RWPE1 (cell line): ENCODE measurements around the gene GCLC.
"Not testable (repeated sequence)": the region's sequence is repeated elsewhere in the genome, so short reads cannot be mapped to it uniquely, and the experiment has no call there.

Experiments
- CTCF ChIA-PET: fragments of 350-600 bp; sonication (Branson Sonifier 250); formaldehyde crosslinking; extraction: SDS; loops from one replicate; lab custom pipeline; 2021; lab: Yijun Ruan, JAX
- POLR2A ChIA-PET: fragments of 400-600 bp; formaldehyde crosslinking; extraction: SDS; loops from one replicate; lab custom pipeline; 2020; ENCODE audit warnings: antibody characterized with exemption; ENCODE audit not compliant: low non-redundant PET; lab: Yijun Ruan, JAX
- DNase-seq: peaks from one replicate; pipeline ENCODE4 v3.0.0; 2012; ENCODE audit warnings: low spot score
- H3K27ac ChIP-seq: fragments of 450-650 bp; 2 replicates; pipeline ENCODE4 v1.5.1; 2017
- CTCF ChIP-seq: fragments of 450-650 bp; conservative IDR thresholded peaks from 2 replicates; pipeline ENCODE4 v1.5.1; 2017; ENCODE audit warnings: low read depth, mild to moderate bottlenecking

Gene GCLC

GRCh38 chr6:53579338-53579737, 34.4 kb upstream of the GCLC start:
- H3K27ac ChIP-seq, result no peak overlapping the region
- no peak for DNase-seq
- POLR2A ChIA-PET, result no interaction called here
- no peak for TF ChIP-seq CTCF
- CTCF ChIA-PET, result interaction anchor here (0.6 kb wide), 1 partner anchor 16 kb away, joined by 4 read pairs; no protein-coding TSS in a partner anchor

- ChIA-PET POLR2A (no interaction called here), CTCF (no interaction called here)
- no peak for TF ChIP-seq CTCF
- no peak for DNase-seq
- no peak overlapping the region for H3K27ac ChIP-seq
Observed at GRCh38 chr6:53578371-53578770, 33.5 kb upstream of the GCLC start.

DNA sequence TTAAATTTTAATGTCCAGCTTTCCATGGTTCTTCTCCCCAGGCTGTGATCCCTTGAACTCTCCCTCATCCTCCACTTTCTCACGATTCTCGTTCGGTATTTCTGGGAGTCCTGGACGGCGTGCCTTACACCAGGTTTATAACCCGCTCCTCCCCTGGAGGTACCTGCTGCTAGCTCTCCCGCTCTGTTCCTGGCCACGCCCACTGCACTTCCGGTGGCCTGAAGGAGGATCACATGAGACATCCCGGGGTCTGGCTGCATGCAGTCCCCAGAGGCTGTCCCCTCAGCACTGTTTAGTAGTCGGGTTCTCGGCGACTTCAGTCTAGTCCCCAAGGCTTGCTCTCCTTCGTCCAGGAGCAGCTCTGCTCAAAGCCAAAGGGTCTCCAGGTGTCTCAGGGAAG, 28.4 kb upstream of the GCLC start:
- DNase-seq, result no peak
- ChIA-PET CTCF (interaction anchor here (0.6 to 0.7 kb wide), 2 partner anchors 31 to 63 kb away, joined by 3 to 7 read pairs; no protein-coding TSS in a partner anchor), POLR2A (no interaction called here)
- no peak for TF ChIP-seq CTCF
- no peak overlapping the region for H3K27ac ChIP-seq

DNA sequence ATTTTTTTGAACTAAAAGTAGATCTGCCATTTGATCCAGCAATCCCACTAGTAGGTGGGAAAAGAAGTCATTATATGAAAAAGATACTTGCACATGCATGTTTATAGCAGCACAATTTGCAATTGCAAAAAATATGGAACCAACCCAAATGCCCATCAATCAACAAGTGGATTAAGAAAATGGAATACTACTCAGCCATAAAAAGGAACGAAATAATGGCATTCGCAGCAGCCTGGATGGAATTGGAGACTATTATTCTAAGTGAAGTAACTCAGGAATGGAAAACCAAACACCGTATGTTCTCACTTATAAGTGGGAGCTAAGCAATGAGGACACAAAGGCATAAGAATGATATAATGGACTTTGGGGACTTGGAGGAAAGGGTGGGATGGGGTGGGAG, 27.5 kb upstream of the GCLC start:
- POLR2A ChIA-PET, DNase-seq, H3K27ac ChIP-seq, CTCF ChIA-PET: not testable (repeated sequence)

GRCh38 chr6:53568776-53569616, 24.1 kb upstream of the GCLC start:
- ChIA-PET POLR2A (no interaction called here), CTCF (no interaction called here)
- H3K27ac ChIP-seq, result no peak overlapping the region
- no peak for DNase-seq
- TF ChIP-seq CTCF, result no peak

GRCh38 chr6:53567701-53568100, 22.8 kb upstream of the GCLC start:
- no peak for TF ChIP-seq CTCF
- no peak overlapping the region for H3K27ac ChIP-seq
- CTCF ChIA-PET, result no interaction called here
- POLR2A ChIA-PET, result no interaction called here
- DNase-seq, result no peak

DNA sequence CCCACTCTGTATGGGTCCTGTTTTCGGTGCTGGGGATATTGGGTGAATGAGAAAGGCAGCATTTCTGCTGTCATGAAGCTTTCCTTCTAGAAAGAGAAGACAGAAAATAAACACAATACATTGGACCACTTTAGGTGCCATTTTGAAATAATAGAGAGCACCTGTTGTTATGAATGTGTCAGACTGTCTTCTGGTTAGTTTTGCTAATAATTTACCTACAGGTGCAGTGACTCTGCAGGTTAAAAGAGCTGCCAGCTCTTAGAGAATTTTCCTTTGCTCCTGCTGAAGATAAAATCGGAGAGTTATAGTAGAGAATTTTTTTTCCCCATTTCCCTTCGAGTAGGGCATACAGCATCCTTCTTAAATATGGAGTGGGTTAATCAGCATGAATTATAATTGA, 21.9 kb upstream of the GCLC start:
- ChIA-PET POLR2A (no interaction called here), CTCF (no interaction called here)
- DNase-seq, result no peak
- TF ChIP-seq CTCF, result no peak
- H3K27ac ChIP-seq, result no peak overlapping the region
